ENCODE measurements around the gene CEMIP2.

GRCh38 chr9:71754151-71754550 lies 14.2 kb downstream of the CEMIP2 start:
- TF ChIP-seq CTCF (IDR thresholded peaks at IDR 0.05; ENCODE audit: insufficient read depth, low read length, poor library complexity, severe bottlenecking) (no peak), EZH2phosphoT487 (conservative IDR thresholded peaks at IDR 0.05; ENCODE audit: low read length) (no peak)

Data from SU-DHL-6 (cell line).